Neural cell (in vitro differentiated cells): Measurements from ENCODE around the gene SAP30BP. TPM values are rescaled to one million over a fixed set of nuclear protein-coding genes. Genes with fewer than 3 reads are reported as not detected.

Source experiments
- H2AFZ ChIP-seq: fragments of 200-600, 300-800 bp; sonication (generic), shearing (Covaris generic); 2 replicates; pipeline ENCODE4 v1.6.0; 2014; ENCODE audit warnings: low read depth, mild to moderate bottlenecking, antibody characterized with exemption, low read length, moderate library complexity
- H3F3A ChIP-seq: fragments of 200-600 bp; shearing (Covaris generic); 2 replicates; pipeline ENCODE4 v1.6.1; 2016; ENCODE audit warnings: mild to moderate bottlenecking, moderate library complexity, mixed read lengths, antibody characterized with exemption, low read length; ENCODE audit not compliant: insufficient read depth, poor library complexity, severe bottlenecking
- H3K27ac ChIP-seq: fragments of 200-600, 300-800 bp; sonication (generic), shearing (Covaris generic); 2 replicates; pipeline ENCODE4 v1.5.1; 2014; ENCODE audit warnings: mild to moderate bottlenecking, low read length, moderate library complexity
- H3K27me3 ChIP-seq: fragments of 300-800, 200-600 bp; sonication (generic), shearing (Covaris generic); 2 replicates; pipeline ENCODE4 v1.6.0; 2014; ENCODE audit warnings: mild to moderate bottlenecking, low read depth, low read length, moderate library complexity; ENCODE audit not compliant: insufficient read depth
- H3K36me3 ChIP-seq: fragments of 300-800, 200-600 bp; sonication (generic), shearing (Covaris generic); 2 replicates; pipeline ENCODE4 v1.5.1; 2014; ENCODE audit warnings: mild to moderate bottlenecking, antibody characterized with exemption, low read length, moderate library complexity; ENCODE audit not compliant: insufficient read depth
- H3K4me2 ChIP-seq: fragments of 300-800, 200-600 bp; sonication (generic), shearing (Covaris generic); 2 replicates; pipeline ENCODE4 v1.6.0; 2014; ENCODE audit warnings: mild to moderate bottlenecking, low read length
- H3K4me3 ChIP-seq: fragments of 300-800, 200-600 bp; sonication (generic), shearing (Covaris generic); 2 replicates; pipeline ENCODE4 v1.5.1; 2014; ENCODE audit warnings: mild to moderate bottlenecking, low read length, moderate library complexity
- H3K79me2 ChIP-seq: fragments of 200-600 bp; shearing (Covaris generic); replicated peaks from 2 replicates; pipeline ENCODE4 v1.6.0; 2014; ENCODE audit warnings: mild to moderate bottlenecking, low read length, moderate library complexity; ENCODE audit not compliant: insufficient read depth
- H3K9ac ChIP-seq: fragments of 300-800, 200-600 bp; sonication (generic), shearing (Covaris generic); 2 replicates; pipeline ENCODE4 v1.6.1; 2016; ENCODE audit warnings: mild to moderate bottlenecking, low read length, mixed read lengths
- H3K9me2 ChIP-seq: fragments of 200-600 bp; shearing (Covaris generic); 2 replicates; pipeline ENCODE4 v1.6.1; 2016; ENCODE audit warnings: mild to moderate bottlenecking, low read length, mixed read lengths; ENCODE audit not compliant: insufficient read depth
- H3K9me3 ChIP-seq: fragments of 200-600, 300-800 bp; sonication (generic), shearing (Covaris generic); 2 replicates; pipeline ENCODE4 v1.6.1; 2016; ENCODE audit warnings: mild to moderate bottlenecking, mixed run types, low read length, moderate library complexity, mixed read lengths
- H4K20me1 ChIP-seq: fragments of 200-600 bp; shearing (Covaris generic); 2 replicates; pipeline ENCODE4 v1.6.1; 2016; ENCODE audit warnings: mild to moderate bottlenecking, mixed run types; ENCODE audit not compliant: insufficient read depth
- CTCF ChIP-seq: fragments of 450-650 bp; IDR thresholded peaks from 2 replicates; pipeline ENCODE4 v1.5.1; 2014; ENCODE audit warnings: antibody characterized with exemption, mild to moderate bottlenecking, moderate library complexity; ENCODE audit not compliant: poor library complexity, severe bottlenecking
- EP300 ChIP-seq: fragments of 450-650 bp; conservative IDR thresholded peaks from 2 replicates; pipeline ENCODE4 v1.6.1; 2014; ENCODE audit warnings: antibody characterized with exemption, mild to moderate bottlenecking, moderate library complexity; ENCODE audit not compliant: poor library complexity, severe bottlenecking
- EZH2 ChIP-seq: fragments of 200-600, 300-800 bp; shearing (Covaris generic), sonication (generic); IDR thresholded peaks from 2 replicates; pipeline ENCODE4 v1.6.1; 2014; ENCODE audit warnings: antibody characterized with exemption, low read length, borderline replicate concordance, mild to moderate bottlenecking; ENCODE audit not compliant: insufficient read depth, poor library complexity, severe bottlenecking
- MXI1 ChIP-seq: fragments of 450-650 bp; conservative IDR thresholded peaks from 2 replicates; pipeline ENCODE4 v1.6.1; 2014; ENCODE audit warnings: antibody characterized with exemption, mild to moderate bottlenecking; ENCODE audit not compliant: poor library complexity, severe bottlenecking
- POLR2AphosphoS5 ChIP-seq: IDR thresholded peaks from 2 replicates; pipeline ENCODE4 v1.6.1; 2012
- RAD21 ChIP-seq: fragments of 450-650 bp; conservative IDR thresholded peaks from 2 replicates; pipeline ENCODE4 v1.6.1; 2014; ENCODE audit warnings: antibody characterized with exemption, mild to moderate bottlenecking, moderate library complexity
- REST ChIP-seq: IDR thresholded peaks from 2 replicates; pipeline ENCODE4 v1.6.1; 2012; ENCODE audit warnings: borderline replicate concordance
- SMC3 ChIP-seq: fragments of 450-650 bp; conservative IDR thresholded peaks from 2 replicates; pipeline ENCODE4 v1.6.1; 2014; ENCODE audit warnings: antibody characterized with exemption, mild to moderate bottlenecking, moderate library complexity; ENCODE audit not compliant: poor library complexity
- TAF1 ChIP-seq: IDR thresholded peaks from 2 replicates; pipeline ENCODE4 v1.6.1; 2012; ENCODE audit warnings: low read depth
- polyA plus RNA-seq: library from polyadenylated mRNA; depleted of rRNA; stranded (reverse); fragments of >200 nt; gene quantifications from 2 replicates; pipeline ENCODE4 v1.2.3, GENCODE V29; 2014

The SAP30BP gene
- polyA plus RNA-seq, 1 donor from 2014 or later, result 156 TPM

GRCh38 chr17:75727391-75727790 is 60.3 kb downstream of the SAP30BP start:
- H3K4me3 ChIP-seq, result no peak overlapping the region
- no peak overlapping the region for H3K9ac ChIP-seq
- no peaks in the 10 kb centered on the region for H4K20me1 ChIP-seq
- H3K4me2 ChIP-seq, result no peak overlapping the region
- peaks cover under 1% of the 10 kb centered on the region for H3K27me3 ChIP-seq
- no peak overlapping the region for H3K27ac ChIP-seq
- no peaks in the 10 kb centered on the region for H3K79me2 ChIP-seq
- H2AFZ ChIP-seq, result no peak overlapping the region
- H3K36me3 ChIP-seq, result no peaks in the 10 kb centered on the region
- no peaks in the 10 kb centered on the region for H3F3A ChIP-seq
- H3K9me3 ChIP-seq, result no peaks in the 10 kb centered on the region
- H3K9me2 ChIP-seq, result no peaks in the 10 kb centered on the region
- TF ChIP-seq EP300 (no peak), SMC3 (no peak), CTCF (no peak), POLR2AphosphoS5 (no peak), REST (no peak), MXI1 (no peak), RAD21 (no peak), TAF1 (no peak), EZH2 (no peak)

- Histone ChIP-seq H3K4me3 (no peak overlapping the region), H3K36me3 (no peaks in the 10 kb centered on the region), H3K9ac (no peak overlapping the region), H3K9me3 (no peaks in the 10 kb centered on the region), H3K27ac (no peak overlapping the region), H2AFZ (no peak overlapping the region), H3F3A (no peaks in the 10 kb centered on the region), H3K79me2 (no peaks in the 10 kb centered on the region), H3K9me2 (no peaks in the 10 kb centered on the region), H3K4me2 (no peak overlapping the region), H3K27me3 (no peaks in the 10 kb centered on the region), H4K20me1 (no peaks in the 10 kb centered on the region)
- no peak for TF ChIP-seq EP300
- TF ChIP-seq SMC3, result no peak
- TF ChIP-seq MXI1, result no peak
- no peak for TF ChIP-seq TAF1
- TF ChIP-seq CTCF, result no peak
- TF ChIP-seq EZH2, result no peak
Measured at GRCh38 chr17:75729351-75729750, 62.2 kb downstream of the SAP30BP start.
